HG03045 (cell line): Measurements from ENCODE around the gene HPSE2.
"Not testable (repeated sequence)": the region's sequence is repeated elsewhere in the genome, so short reads cannot be mapped to it uniquely, and the experiment has no call there.

Source experiments
- ATAC-seq: cut with Tn5 transposase; IDR thresholded peaks from one replicate; pipeline ENCODE4 v1.9.1; 2021; ENCODE audit warnings: mild to moderate bottlenecking, moderate library complexity; ENCODE audit not compliant: unreplicated experiment

Gene HPSE2

GRCh38 chr10:98517672-98518071 lies 718.0 kb downstream of the HPSE2 start:
- ATAC-seq: no peak

GRCh38 chr10:98516352-98516751 lies 719.3 kb downstream of the HPSE2 start:
- no peak for ATAC-seq

DNA sequence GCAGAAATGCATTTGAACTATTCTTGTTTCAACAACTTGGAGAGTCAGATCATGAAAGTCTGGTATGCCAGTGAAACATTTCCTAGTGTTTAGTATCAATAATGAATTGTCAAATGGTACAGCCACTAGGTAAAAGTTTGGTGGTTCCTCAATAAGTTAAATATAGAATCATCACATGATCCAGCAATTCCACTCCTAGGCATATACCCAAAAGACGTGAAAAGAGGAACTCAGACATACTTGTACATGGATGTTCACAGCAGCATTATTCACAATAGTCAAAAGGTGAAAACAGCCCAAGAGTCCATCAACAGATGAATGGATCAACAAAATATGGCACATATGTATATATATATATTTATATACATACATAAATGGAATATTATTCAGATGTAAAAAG lies 721.9 kb downstream of the HPSE2 start:
- ATAC-seq: no peak

- no peak for ATAC-seq
These were observed 723.8 kb downstream of the HPSE2 start for GRCh38 chr10:98511876-98512275.

- no peak for ATAC-seq
These were observed 725.1 kb downstream of the HPSE2 start for GRCh38 chr10:98510412-98510995.

GRCh38 chr10:98509745-98510144 lies 725.9 kb downstream of the HPSE2 start:
- ATAC-seq: no peak

DNA sequence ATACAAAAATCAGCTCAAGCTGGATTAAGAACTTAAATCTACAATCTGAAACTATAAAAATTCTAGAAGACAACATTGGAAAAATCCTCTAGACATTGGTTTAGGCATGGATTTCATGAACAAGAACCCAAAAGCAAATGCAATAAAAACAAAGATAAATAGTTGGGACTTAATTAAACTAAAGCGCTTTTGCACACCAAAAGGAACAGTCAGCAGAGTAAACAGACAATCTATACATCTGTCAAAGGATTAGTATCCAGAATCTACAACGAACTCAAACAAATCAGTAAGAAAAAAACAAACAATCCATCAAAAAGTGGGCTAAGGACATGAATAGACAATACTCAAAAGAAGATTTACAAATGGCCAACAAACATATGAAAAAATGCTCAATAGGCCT lies 733.1 kb downstream of the HPSE2 start:
- ATAC-seq: not testable (repeated sequence)

- ATAC-seq: no peak
These were observed 742.9 kb downstream of the HPSE2 start for GRCh38 chr10:98492763-98493162.

GRCh38 chr10:98489561-98490481 lies 745.8 kb downstream of the HPSE2 start:
- ATAC-seq: no peak

- no peak for ATAC-seq
These were observed 746.8 kb downstream of the HPSE2 start for GRCh38 chr10:98488669-98489430.

DNA sequence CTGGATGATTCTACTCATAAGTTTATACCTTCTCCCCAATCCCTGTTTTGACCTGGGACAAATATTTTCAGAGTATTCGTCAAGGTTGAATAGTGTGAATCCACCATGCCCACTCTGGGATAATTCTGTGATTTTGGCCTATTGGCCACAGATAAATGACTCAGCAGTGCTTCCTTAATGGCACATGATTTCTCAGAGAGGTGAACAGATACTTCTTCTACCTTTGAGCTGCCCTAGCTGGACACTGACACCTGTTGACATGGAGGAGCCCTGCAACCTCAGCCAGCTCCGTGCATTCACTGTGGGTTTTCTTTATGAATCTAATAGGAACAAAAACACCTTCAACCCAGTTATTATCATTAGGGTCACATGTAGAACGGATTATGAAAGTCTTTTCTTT lies 748.0 kb downstream of the HPSE2 start:
- no peak for ATAC-seq

GRCh38 chr10:98486421-98486820 lies 749.2 kb downstream of the HPSE2 start:
- no peak for ATAC-seq

DNA sequence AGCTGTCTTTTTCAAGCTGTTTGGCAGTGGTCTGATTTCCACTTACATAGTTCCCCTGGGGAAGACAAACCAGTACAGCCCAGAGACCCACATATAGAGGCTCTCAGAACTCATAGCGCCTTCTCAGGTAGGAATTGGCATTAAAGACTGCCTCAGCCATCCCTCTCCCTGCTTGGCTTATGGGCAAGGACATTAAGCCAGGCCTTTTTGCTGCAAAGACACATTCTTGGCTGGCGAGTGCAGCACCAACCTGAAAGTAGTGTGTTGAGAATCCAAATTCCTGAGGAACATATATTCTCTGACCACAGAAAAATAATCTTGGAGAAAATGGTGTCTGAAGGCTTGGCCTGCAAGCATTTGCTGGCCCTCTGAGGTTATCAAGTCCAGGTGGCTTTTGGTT lies 749.7 kb downstream of the HPSE2 start:
- ATAC-seq: no peak

GRCh38 chr10:98483658-98484057 lies 752.0 kb downstream of the HPSE2 start:
- no peak for ATAC-seq

- ATAC-seq: no peak
These were observed 753.6 kb downstream of the HPSE2 start for GRCh38 chr10:98482096-98482495.

GRCh38 chr10:98481404-98481945 lies 754.2 kb downstream of the HPSE2 start:
- no peak for ATAC-seq

- no peak for ATAC-seq
These were observed 757.0 kb downstream of the HPSE2 start for GRCh38 chr10:98478430-98479222.

DNA sequence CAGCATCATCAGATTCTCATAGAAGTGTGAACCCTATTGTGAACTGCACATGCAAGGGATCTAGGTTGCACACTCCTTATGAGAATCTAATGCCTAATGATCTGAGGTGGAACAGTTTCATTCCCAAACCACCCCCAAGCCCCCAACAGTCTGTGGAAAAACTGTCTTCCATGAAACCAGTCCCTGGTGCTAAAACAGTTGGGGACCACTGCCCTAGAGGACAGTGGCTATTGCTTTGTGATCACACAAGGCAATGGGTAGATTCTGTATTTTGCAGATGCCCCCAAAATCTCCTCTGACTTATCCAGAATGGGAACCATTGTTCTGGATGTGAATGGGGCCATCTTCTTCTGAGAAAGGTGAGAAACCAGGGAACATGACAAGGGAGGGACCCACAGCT lies 757.8 kb downstream of the HPSE2 start:
- no peak for ATAC-seq

GRCh38 chr10:98474628-98475027 lies 761.0 kb downstream of the HPSE2 start:
- no peak for ATAC-seq

GRCh38 chr10:98472196-98472595 lies 763.5 kb downstream of the HPSE2 start:
- no peak for ATAC-seq

- ATAC-seq: no peak
These were observed 764.8 kb downstream of the HPSE2 start for GRCh38 chr10:98470850-98471249.
